H1 (cell line): ENCODE results near the gene LSM4. TPM values are rescaled to one million over a fixed set of nuclear protein-coding genes. Genes with fewer than 3 reads are reported as not detected.
A peak's percentile ranks its signal among the peaks of the same experiment; 100 is the strongest.

Experiments used
- EP300 ChIP-seq, 2 experiments: IDR thresholded peaks; 1 replicate in 1 of 2; 2 replicates in 1 of 2; pipeline ENCODE4 v1.6.1; 2011 to 2012; ENCODE audit warnings: low read depth in 2 of 2, low read length in 2 of 2, mild to moderate bottlenecking in 2 of 2, borderline replicate concordance in 1 of 2, inconsistent platforms in 1 of 2, moderate library complexity in 1 of 2
- SIN3A ChIP-seq, 2 experiments: IDR thresholded peaks in 1 of 2; conservative IDR thresholded peaks in 1 of 2; 2 replicates each; pipeline ENCODE4 v1.6.1; 2011 to 2012; ENCODE audit warnings: low read length in 2 of 2, improper control_type of control experiment in 1 of 2, low read depth in 1 of 2, mild to moderate bottlenecking in 1 of 2
- polyA plus RNA-seq, 7 experiments: library from polyadenylated mRNA; depleted of rRNA in 3 of 7; stranded (reverse) in 5 of 7; unstranded in 2 of 7; fragments of >200 nt in 5 of 7; fragments of 200-250 nt in 2 of 7; gene quantifications; 1 replicate in 5 of 7; 2 replicates in 1 of 7; 4 replicates in 1 of 7; pipeline versions ENCODE4 v1.2.1 to v1.2.3, GENCODE V29; 2011 to 2013; ENCODE audit warnings: missing spikeins in 2 of 7, mixed read lengths in 2 of 7
- total RNA-seq: library from RNA; stranded (reverse); fragmentation: NEBNext Ultra II Directional; extraction: Animal tissue kit (Norgen Biotek cat#: 25700); gene quantifications from 2 replicates; pipeline ENCODE4 v1.2.1, GENCODE V29; 2021

The LSM4 gene
- total and polyA plus RNA-seq, 2 of the 8 experiments (the other 6 are each of a cell fraction or from before 2014, with no cell fraction given) = 302 to 319 TPM

GRCh38 chr19:18282021-18282787, 40.7 kb downstream of the LSM4 start (continued):
- TF ChIP-seq EP300 (IDR thresholded peaks at IDR 0.05; ENCODE audit: borderline replicate concordance in 1 of 2, low read depth in 2 of 2, low read length in 2 of 2) (no peak), SIN3A (conservative IDR thresholded peaks at IDR 0.05 in 1 of 2, IDR thresholded peaks at IDR 0.05 in 1 of 2; ENCODE audit: low read depth in 1 of 2, low read length in 2 of 2) (0 out of 4 replicates have a peak, but pooled peaks of 1 of the 2 experiments have one; percentile 45)
- TF ChIP-seq, all 59 proteins: peak for 10
